A549 (cell line): ENCODE data around the gene NXPE3.

ENCODE experiments used
- CHD2 ChIP-seq: fragments of 150-350 bp; IDR thresholded peaks from 2 replicates; pipeline ENCODE4 v1.6.1; 2014; ENCODE audit warnings: low read length; ENCODE audit not compliant: partially characterized antibody
- CTCF ChIP-seq: fragments of >200 bp; sonication (Bioruptor Twin); formaldehyde crosslinking; IDR thresholded peaks from 3 replicates; pipeline ENCODE4 v1.5.1; 2016
- EP300 ChIP-seq, 2 experiments: fragments of >200 bp; sonication (Bioruptor Twin); formaldehyde crosslinking; IDR thresholded peaks; 2 replicates in 1 of 2; 3 replicates in 1 of 2; pipeline ENCODE4 v1.6.1; 2016 to 2017
- JUN ChIP-seq, 2 experiments: fragments of >200 bp; sonication (Bioruptor Twin); formaldehyde crosslinking; IDR thresholded peaks; 2 replicates in 1 of 2; 3 replicates in 1 of 2; pipeline ENCODE4 v1.6.1; 2016 to 2017
- MAFK ChIP-seq: fragments of 450-650 bp; IDR thresholded peaks from 2 replicates; pipeline ENCODE4 v1.6.1; 2014; ENCODE audit not compliant: partially characterized antibody
- MAX ChIP-seq: IDR thresholded peaks from 2 replicates; pipeline ENCODE4 v1.6.1; 2012
- NR3C1 ChIP-seq: fragments of >200 bp; sonication (Bioruptor Twin); formaldehyde crosslinking; IDR thresholded peaks from 3 replicates; pipeline ENCODE4 v1.6.1; 2017
- PHF8 ChIP-seq: fragments of 200-600 bp; sonication (generic); IDR thresholded peaks from 2 replicates; pipeline ENCODE4 v1.6.1; 2016; ENCODE audit warnings: low read depth, mild to moderate bottlenecking, antibody characterized with exemption, moderate library complexity, borderline replicate concordance
- POLR2A ChIP-seq: IDR thresholded peaks from 2 replicates; pipeline ENCODE4 v1.6.1; 2012; ENCODE audit warnings: mild to moderate bottlenecking, low read length
- ZC3H11A ChIP-seq: fragments of 450-650 bp; IDR thresholded peaks from 2 replicates; pipeline ENCODE4 v1.6.1; 2014; ENCODE audit warnings: antibody characterized with exemption, mild to moderate bottlenecking

- TF ChIP-seq CTCF (no peak), POLR2A (no peak), EP300 (IDR thresholded peaks at IDR 0.05) (no peak), PHF8 (no peak), ZC3H11A (no peak), NR3C1 (no peak), MAX (no peak), CHD2 (no peak), MAFK (no peak), JUN (IDR thresholded peaks at IDR 0.05) (no peak)
These were observed 78.3 kb downstream of the NXPE3 start for GRCh38 chr3:101857301-101857741.
